A549 treated with CORT108297 at 1 μM for 4 hours (cell line): ENCODE results near the gene RAP1A. TPM values are rescaled to one million over a fixed set of nuclear protein-coding genes. Genes with fewer than 3 reads are reported as not detected.

Experiments used
- total RNA-seq: library from RNA; stranded (reverse); fragments of 200-300 nt; extraction: Qiagen RNA extraction; gene quantifications from 5 replicates; pipeline ENCODE4 v1.2.3, GENCODE V29; 2022

Gene RAP1A
- 23.9 to 37.3 TPM (median 24.9 TPM) in 5 replicates for total RNA-seq

DNA sequence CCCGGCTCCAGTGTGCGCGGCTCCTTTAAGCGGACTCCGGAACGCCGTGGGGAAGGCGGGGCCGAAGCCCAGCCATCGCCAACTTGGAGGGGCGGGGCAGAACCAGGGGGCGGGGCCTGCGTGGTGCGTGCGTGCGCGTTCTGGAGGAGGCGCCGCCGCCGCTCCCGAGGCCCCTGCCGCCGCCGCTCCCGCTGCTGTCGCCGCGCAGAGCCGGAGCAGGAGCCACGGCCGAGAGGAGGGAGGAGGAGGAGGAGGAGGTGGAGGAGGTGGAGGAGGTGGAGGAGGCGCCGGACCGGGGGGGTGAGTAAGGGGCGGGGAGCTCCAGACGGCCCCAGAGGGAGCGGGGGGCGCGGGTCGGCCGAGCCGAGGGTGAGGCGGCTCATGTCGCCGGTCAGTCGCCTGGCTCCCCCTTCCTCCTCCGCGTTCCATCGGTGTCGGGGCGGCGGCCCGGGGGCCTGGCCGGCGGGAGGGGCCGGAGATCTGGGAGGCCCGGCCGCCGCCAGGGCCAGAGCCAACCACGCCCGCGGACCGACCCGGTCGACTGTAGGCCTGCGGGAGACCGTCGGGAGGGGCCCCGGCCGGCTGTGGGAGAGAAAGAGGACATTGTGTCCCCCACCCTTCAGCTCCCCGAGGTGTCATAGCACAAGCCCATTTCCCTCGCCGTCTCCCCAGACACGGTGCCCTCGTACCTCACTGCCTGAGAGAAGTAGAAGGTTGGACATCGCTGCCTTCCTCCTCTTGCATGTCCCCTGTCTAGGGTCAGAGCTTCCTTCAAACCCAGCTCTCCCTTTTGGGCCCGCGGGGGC, at the start of gene RAP1A:
Gene RAP1A (plus strand): TSS at position 155 of the 806 bp plus-strand sequence. CDS start 71,572 bp downstream, outside the sequence.

DNA sequence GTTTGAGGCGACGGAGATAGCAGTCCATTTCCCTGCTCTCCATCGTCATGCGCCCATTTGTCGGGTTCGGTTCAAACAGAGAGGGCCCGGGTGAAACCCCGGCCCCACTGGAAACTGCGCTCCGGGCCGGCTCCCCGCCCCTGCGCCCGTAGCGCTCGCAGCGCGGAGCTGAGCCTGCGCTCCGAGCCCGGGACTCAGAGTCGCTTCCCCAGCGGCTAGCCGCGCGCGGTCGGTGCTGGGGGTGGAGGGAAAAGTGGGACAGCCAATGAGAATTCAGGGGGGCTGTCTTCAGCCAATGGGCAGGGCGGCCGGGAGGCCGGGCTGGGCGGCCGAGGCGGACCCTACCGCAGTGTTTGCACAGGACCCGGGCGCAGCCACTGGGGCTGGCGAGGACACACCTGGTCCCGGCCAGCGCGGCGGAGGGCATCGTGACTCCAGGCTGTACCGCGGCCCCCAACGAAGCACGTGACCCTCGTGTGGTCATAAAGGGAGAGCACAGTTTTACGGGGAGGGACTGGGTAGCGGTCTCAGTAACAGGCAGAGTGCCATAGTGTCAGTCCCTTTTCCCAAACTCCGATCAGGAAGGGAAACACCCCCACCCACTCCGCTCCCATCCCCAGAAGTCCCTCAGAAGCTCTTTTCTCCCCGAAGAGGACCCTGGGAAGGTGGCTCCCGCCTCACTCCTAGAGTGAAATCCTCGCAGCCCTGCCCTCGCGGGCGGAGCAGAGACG, 119.8 kb downstream of the RAP1A start, which contains the start of gene INKA2:
Gene INKA2 (minus strand): TSS at position 202 of the 731 bp plus-strand sequence. CDS start 153 bp downstream, at position 49.

DNA sequence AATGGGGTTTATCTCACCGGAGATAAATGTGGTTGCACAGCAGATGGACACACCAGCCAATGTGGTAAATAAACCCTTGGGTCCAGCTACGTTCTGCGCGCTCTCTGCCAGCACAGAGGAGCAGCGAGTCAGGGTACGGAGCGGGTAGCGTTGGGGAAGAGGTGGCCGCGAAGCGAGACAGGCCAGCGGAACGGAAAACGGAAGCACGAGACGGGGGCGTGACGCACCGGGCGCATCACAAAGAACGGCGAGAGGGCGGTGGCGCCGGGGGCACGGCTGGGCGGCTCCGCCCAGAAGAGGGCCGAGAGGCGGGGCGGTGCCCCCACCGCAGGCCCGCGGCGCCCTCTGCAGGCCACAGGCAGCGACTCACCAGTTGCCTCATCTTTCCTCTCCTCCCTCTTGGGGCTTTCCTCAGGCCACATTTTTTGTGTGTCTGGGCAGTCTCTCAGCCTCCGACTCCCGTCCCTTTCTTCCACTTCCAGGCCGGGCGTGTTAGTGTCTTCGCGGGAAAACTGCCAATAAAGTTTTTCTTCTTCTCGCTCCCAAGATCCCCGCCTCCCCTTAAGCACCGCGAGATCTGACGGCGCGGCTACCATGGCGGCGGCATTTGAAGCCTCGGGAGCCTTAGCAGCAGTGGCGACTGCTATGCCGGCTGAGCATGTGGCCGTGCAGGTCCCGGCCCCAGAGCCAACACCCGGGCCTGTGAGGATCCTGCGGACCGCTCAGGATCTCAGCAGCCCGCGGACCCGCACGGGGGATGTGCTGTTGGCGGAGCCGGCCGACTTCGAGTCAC, 135.9 kb downstream of the RAP1A start, which contains the start of gene DDX20:
Gene DDX20 (plus strand): TSS at position 571 of the 793 bp plus-strand sequence. CDS start 24 bp downstream, at position 595.

Other genes with a start within 250 kb of the RAP1A start
- gene OVGP1, start 192.1 kb upstream of the RAP1A start, total RNA-seq, result 0.72 to 1.4 TPM (median 1.1 TPM) in 5 replicates
- 38.5 to 55.3 TPM (median 50.5 TPM) in 5 replicates for gene WDR77, start 170.5 kb upstream of the RAP1A start, total RNA-seq
- gene ATP5PB, start 170.3 kb upstream of the RAP1A start, total RNA-seq, result 232 to 283 TPM (median 241 TPM) in 5 replicates
- gene C1orf162, start 145.8 kb upstream of the RAP1A start, total RNA-seq, result 0.11 to 0.34 TPM (median 0.22 TPM) in 3 of 5 replicates, not detected in the others
- gene ADORA3, start 116.2 kb upstream of the RAP1A start, total RNA-seq, result not detected in 5 replicates
- not detected in 5 replicates for gene TMIGD3, start 116.2 kb upstream of the RAP1A start, total RNA-seq
- gene INKA2, start 119.6 kb downstream of the RAP1A start, total RNA-seq, result 1.5 to 2.9 TPM (median 1.9 TPM) in 5 replicates
- gene DDX20, start 136.1 kb downstream of the RAP1A start, total RNA-seq, result 8.0 to 10.0 TPM (median 8.7 TPM) in 5 replicates